GM12878 (cell line): ENCODE data around the gene NKX2-2. TPM values are rescaled to one million over a fixed set of nuclear protein-coding genes. Genes with fewer than 3 reads are reported as not detected.

Experiments used
- E4F1 ChIP-seq: fragments of 450-650 bp; IDR thresholded peaks from 2 replicates; pipeline ENCODE4 v1.6.1; 2018; ENCODE audit warnings: borderline replicate concordance, mild to moderate bottlenecking; ENCODE audit not compliant: partially characterized antibody
- IKZF2 ChIP-seq, 2 experiments: fragments of 450-650 bp; IDR thresholded peaks; 2 replicates each; pipeline ENCODE4 v1.6.1; 2017; ENCODE audit warnings: mild to moderate bottlenecking in 2 of 2, moderate library complexity in 2 of 2
- SMAD1 ChIP-seq: fragments of 450-650 bp; IDR thresholded peaks from 2 replicates; pipeline ENCODE4 v1.6.1; 2018; ENCODE audit warnings: mild to moderate bottlenecking, low read depth; ENCODE audit not compliant: partially characterized antibody
- TBL1XR1 ChIP-seq: IDR thresholded peaks from 2 replicates; pipeline ENCODE4 v1.6.1; 2012; ENCODE audit warnings: low read depth, low read length, improper control_type of control experiment
- ZNF384 ChIP-seq: IDR thresholded peaks from 2 replicates; pipeline ENCODE4 v1.6.1; 2012; ENCODE audit warnings: low read depth, mild to moderate bottlenecking, low read length, improper control_type of control experiment, borderline replicate concordance
- ZNF592 ChIP-seq: fragments of 450-650 bp; IDR thresholded peaks from 2 replicates; pipeline ENCODE4 v1.6.1; 2017; ENCODE audit warnings: mild to moderate bottlenecking, moderate library complexity
- polyA plus RNA-seq, 11 experiments: library from polyadenylated mRNA; depleted of rRNA in 4 of 11; unstranded in 6 of 11; stranded (reverse) in 5 of 11; fragments of >200 nt; fragmentation: Nextera tagmentation in 4 of 11; fragmentation: Illumina TruSeq in 1 of 11; extraction: Ambion mirVana in 4 of 11; extraction: Trizol in 1 of 11; gene quantifications; 1 replicate in 1 of 11; 2 replicates in 10 of 11; pipeline versions ENCODE4 v1.2.1 to v1.2.3, GENCODE V29; 2011 to 2016; ENCODE audit warnings: inconsistent platforms in 2 of 11, missing spikeins in 2 of 11, low read depth in 1 of 11
- total RNA-seq, 4 experiments: library from RNA; depleted of rRNA in 3 of 4; stranded (reverse); fragments of >200 nt in 3 of 4; fragmentation: Illumina TruSeq in 1 of 4; extraction: Trizol in 1 of 4; gene quantifications; 2 replicates each; pipeline versions ENCODE4 v1.2.1 to v1.2.3, GENCODE V29; 2013 to 2021
- TF ChIP-seq, protein P1 (sequence below): fragments of 450-650 bp; IDR thresholded peaks from 2 replicates; pipeline ENCODE4 v1.6.1; 2017; ENCODE audit warnings: borderline replicate concordance
- TF ChIP-seq, protein P2 (sequence below): fragments of 450-650 bp; formaldehyde crosslinking; IDR thresholded peaks from 2 replicates; pipeline ENCODE4 v1.4.0; 2020; ENCODE audit warnings: mild to moderate bottlenecking, moderate library complexity

The NKX2-2 gene
- total and polyA plus RNA-seq, 10 of the 15 experiments (the other 5 are each of a cell fraction or from before 2014, with no cell fraction given), result not detected

DNA sequence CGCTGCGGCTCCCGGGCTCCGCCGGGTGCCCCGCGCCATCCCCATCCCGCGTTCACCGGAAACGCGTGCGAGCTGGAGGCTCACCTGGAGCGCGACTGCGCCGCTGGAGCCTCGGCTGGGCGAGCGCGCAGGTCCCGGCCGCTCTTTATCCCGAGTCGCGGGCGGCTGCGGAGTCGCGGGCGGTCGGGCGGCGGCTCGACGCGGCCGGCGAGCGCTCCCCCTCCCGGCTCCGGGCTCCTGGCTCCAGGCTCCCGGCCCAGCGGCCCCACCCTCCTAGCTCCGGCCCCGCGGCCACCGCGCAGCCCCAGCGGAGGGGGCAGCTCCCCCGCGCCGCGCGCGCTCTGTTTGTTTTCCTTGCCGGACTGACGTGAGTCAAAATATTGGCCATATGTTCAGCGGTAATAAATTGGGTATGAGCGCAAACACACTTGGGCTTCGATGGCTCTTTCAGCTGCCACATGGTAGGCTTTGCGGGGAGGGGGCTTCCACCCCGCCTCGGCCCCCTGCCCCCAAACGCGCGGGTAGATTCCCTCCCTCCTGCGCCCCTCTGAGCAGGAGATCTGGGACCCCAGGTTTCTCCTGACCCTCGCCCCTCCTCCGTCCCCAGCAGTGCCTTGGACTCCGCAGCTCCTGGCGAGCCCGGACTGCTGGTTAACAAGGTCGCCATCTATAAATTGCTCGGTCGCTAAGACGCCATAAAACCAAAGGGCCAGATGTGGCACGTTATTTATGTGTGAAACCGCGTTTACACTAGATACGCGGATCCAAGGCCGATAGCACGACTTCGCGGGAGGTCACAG, 8.8 kb upstream of the NKX2-2 start (continued):
- TF ChIP-seq SMAD1, result no peak
- TF ChIP-seq, protein P1, sequence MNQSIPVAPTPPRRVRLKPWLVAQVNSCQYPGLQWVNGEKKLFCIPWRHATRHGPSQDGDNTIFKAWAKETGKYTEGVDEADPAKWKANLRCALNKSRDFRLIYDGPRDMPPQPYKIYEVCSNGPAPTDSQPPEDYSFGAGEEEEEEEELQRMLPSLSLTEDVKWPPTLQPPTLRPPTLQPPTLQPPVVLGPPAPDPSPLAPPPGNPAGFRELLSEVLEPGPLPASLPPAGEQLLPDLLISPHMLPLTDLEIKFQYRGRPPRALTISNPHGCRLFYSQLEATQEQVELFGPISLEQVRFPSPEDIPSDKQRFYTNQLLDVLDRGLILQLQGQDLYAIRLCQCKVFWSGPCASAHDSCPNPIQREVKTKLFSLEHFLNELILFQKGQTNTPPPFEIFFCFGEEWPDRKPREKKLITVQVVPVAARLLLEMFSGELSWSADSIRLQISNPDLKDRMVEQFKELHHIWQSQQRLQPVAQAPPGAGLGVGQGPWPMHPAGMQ, result no peak
- TF ChIP-seq E4F1, result no peak
- TF ChIP-seq, protein P2, sequence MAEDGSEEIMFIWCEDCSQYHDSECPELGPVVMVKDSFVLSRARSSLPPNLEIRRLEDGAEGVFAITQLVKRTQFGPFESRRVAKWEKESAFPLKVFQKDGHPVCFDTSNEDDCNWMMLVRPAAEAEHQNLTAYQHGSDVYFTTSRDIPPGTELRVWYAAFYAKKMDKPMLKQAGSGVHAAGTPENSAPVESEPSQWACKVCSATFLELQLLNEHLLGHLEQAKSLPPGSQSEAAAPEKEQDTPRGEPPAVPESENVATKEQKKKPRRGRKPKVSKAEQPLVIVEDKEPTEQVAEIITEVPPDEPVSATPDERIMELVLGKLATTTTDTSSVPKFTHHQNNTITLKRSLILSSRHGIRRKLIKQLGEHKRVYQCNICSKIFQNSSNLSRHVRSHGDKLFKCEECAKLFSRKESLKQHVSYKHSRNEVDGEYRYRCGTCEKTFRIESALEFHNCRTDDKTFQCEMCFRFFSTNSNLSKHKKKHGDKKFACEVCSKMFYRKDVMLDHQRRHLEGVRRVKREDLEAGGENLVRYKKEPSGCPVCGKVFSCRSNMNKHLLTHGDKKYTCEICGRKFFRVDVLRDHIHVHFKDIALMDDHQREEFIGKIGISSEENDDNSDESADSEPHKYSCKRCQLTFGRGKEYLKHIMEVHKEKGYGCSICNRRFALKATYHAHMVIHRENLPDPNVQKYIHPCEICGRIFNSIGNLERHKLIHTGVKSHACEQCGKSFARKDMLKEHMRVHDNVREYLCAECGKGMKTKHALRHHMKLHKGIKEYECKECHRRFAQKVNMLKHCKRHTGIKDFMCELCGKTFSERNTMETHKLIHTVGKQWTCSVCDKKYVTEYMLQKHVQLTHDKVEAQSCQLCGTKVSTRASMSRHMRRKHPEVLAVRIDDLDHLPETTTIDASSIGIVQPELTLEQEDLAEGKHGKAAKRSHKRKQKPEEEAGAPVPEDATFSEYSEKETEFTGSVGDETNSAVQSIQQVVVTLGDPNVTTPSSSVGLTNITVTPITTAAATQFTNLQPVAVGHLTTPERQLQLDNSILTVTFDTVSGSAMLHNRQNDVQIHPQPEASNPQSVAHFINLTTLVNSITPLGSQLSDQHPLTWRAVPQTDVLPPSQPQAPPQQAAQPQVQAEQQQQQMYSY (CRISPR knock-in tag), result no peak
- TF ChIP-seq ZNF384, result no peak
- no peak for TF ChIP-seq TBL1XR1
- TF ChIP-seq IKZF2 (IDR thresholded peaks at IDR 0.05), result no peak
- TF ChIP-seq ZNF592, result no peak
